VCaP (cell line): Measurements from ENCODE around the gene DDAH1.
A peak's percentile ranks its signal among the peaks of the same experiment; 100 is the strongest.
"Not testable (repeated sequence)": the region's sequence is repeated elsewhere in the genome, so short reads cannot be mapped to it uniquely, and the experiment has no call there.

Source experiments
- H3K27ac ChIP-seq: fragments of 450-650 bp; 2 replicates; pipeline ENCODE4 v1.5.1; 2017
- TF ChIP-seq, protein P1 (sequence below): fragments of 450-650 bp; conservative IDR thresholded peaks from 2 replicates; pipeline ENCODE4 v1.5.1; 2017; ENCODE audit warnings: mild to moderate bottlenecking, moderate library complexity

The DDAH1 gene

DNA sequence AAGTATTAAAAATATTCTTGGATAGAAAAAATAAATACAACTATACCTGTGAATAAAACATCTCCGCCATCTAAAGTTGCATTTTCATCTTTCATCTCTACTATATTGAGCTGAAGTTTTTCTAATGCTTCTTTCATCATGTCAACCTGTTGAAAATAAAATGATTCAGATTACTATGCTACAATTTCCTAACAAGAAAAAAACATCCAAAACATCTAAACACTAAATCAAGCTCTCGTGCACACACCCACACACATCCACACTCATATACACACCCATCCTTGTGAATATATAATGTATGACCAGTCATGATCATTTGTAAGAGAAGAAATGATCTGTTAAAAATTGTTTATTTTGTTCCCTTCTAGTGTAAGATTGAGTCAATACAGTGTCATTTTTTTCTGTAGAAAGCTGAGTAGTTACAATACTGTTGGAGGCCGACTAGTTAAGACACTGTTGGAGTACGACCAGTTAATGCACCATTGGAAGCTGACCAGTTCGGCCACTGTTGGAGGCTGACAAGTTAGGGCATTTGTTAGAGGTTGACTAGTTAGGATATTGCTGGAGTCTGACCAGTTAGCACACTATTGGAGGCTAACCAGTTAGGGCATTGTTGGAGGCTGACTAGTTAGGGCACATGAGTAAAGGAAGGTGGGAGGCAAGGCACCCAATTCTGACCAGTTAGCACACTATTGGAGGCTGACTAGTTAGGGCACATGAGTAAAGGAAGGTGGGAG, 106.1 kb downstream of the DDAH1 start:
- TF ChIP-seq, protein P1, sequence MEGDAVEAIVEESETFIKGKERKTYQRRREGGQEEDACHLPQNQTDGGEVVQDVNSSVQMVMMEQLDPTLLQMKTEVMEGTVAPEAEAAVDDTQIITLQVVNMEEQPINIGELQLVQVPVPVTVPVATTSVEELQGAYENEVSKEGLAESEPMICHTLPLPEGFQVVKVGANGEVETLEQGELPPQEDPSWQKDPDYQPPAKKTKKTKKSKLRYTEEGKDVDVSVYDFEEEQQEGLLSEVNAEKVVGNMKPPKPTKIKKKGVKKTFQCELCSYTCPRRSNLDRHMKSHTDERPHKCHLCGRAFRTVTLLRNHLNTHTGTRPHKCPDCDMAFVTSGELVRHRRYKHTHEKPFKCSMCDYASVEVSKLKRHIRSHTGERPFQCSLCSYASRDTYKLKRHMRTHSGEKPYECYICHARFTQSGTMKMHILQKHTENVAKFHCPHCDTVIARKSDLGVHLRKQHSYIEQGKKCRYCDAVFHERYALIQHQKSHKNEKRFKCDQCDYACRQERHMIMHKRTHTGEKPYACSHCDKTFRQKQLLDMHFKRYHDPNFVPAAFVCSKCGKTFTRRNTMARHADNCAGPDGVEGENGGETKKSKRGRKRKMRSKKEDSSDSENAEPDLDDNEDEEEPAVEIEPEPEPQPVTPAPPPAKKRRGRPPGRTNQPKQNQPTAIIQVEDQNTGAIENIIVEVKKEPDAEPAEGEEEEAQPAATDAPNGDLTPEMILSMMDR, result no peak
- H3K27ac ChIP-seq, result no peak overlapping the region

DNA sequence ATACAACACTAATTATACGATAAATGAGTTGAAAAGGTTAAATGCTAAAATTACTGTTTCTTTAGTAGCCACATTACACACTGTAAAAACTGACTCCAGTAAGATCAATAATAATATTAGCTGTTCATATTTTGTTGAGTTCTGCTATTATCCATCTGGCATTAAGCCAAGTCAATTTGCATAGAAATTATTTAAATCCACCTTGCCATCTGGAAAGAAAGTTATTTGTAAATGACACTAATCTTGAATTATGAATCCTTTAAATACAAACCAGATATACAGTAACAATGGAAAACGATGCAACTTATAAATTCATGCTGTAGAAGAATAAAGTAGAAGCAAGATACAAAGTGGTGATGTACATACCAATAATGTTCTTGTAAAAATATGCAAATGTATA, 107.1 kb downstream of the DDAH1 start:
- no peak overlapping the region for H3K27ac ChIP-seq
- TF ChIP-seq, protein P1, result no peak

DNA sequence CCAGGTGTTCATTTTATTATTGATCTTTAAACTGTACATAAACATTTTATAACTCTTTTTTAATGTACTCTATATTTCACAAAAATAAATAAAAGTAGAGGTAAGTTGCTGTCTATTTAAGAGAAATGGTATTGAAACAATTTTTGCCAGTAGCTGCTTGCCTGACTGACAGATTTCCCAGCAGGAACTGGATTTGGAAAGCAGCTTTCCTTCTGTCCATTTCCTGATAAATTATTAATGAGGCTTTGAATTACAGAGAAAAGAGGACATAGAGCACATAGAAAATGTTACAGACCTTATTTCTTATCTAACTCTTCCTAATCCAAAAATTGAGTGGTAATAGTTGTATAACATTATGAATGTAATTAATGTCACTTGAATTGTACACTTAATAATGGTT, 108.8 kb downstream of the DDAH1 start:
- peak overlapping the region; percentile 58 for H3K27ac ChIP-seq
- TF ChIP-seq, protein P1, result no peak

DNA sequence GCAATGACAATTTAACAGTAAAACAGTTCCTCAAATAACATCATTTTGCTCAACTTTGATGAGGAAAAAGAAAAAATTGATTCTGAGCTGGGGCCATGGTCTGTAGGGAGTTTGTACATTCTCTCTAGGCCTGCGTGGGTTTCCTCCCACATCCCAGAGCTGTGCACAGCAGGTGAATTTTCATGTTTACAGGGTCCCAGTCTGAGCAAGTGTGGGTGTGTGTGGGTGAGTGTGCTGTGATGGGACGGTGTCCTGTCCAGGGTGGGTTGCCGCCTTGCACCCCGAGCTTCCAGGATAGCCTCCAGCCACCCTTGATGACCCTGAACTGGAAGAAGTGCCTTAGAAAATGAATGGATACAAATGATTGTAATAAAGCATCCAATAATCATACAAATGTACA, 112.9 kb downstream of the DDAH1 start:
- no peak overlapping the region for H3K27ac ChIP-seq
- TF ChIP-seq, protein P1, result no peak

DNA sequence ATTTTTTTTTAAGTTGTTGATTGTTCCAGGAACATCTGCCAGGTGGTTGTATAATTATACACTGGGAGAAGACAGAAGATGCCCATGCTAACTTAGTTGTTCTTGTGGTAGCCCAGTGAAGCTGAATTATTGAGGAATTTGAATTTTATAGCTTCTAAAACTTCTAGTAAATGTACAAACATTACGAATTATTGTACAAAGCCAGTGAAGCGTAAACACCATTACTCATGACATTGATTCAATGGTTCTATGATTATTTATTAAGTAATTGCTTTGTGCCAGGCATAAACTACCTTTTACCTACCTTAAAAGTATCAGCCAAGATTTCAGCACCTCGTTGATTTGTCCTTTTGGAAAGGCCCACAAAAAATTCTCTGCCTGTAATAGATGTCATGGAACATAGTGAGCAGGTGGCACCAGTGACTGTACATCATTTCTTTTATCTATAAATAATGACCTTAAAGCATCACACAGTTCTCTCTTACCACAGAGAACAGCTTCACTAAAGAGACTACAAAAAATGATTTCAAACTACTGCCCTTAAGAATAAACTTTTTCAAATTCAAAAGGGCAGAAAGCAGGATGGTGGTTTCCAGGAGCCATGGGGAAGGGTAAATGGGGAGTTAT, 113.6 kb downstream of the DDAH1 start:
- no peak overlapping the region for H3K27ac ChIP-seq
- TF ChIP-seq, protein P1, result no peak

DNA sequence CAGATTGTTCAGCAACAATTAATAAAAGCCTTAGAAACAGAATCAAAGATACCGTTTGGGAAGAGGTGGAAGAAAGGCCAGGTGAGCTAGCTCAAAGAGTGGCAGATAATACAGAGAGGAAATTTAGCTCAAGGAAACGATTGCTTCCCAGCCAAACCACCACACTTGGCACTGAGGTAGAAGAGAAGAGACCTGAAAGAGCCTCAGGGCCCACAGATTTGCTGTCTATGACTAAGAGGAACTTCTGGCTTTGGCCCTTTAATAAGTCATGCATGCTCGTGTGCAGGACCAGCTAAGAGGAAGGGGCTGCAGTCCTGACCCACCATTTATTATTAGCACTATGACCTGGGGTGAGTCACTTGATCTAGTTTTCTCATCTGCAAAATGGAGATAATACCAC, 115.7 kb downstream of the DDAH1 start:
- TF ChIP-seq, protein P1, result no peak

DNA sequence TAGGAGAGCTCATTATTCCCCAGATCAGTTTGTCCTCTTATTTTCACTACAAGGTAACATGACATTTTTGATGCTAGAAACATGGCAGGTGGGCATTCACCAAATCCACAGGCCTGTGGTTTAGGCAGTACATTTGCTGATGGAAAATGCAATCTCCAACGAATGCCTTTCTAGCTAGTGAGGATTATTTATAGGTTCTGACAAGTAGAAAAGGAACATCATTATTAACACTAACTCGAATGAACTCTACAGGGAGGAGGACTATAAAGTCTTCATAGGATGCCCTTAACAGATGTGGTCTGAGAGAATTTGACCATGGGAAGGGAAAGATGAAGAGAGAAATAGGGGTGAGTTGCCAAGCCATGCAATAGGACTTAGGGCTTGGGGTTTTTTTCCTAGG, 117.1 kb downstream of the DDAH1 start:
- no peak overlapping the region for H3K27ac ChIP-seq
- TF ChIP-seq, protein P1, result no peak

More for the DNA sequence above, 115.7 kb downstream of the DDAH1 start:
- H3K27ac ChIP-seq, result no peak overlapping the region

DNA sequence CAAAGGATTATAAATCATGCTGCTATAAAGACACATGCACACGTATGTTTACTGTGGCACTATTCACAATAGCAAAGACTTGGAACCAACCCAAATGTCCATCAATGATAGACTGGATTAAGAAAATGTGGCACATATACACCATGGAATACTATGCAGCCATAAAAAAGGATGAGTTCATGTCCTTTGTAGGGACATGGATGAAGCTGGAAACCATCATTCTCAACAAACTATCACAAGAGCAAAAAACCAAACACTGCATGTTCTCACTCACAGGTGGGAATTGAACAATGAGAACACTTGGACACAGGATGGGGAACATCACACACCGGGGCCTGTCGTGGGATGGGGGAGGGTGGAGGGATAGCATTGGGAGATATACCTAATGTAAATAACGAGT, 117.7 kb downstream of the DDAH1 start:
- H3K27ac ChIP-seq, result not testable (repeated sequence)
